Caco-2 (cell line): ENCODE measurements around the gene TSC22D1. TPM values are rescaled to one million over a fixed set of nuclear protein-coding genes. Genes with fewer than 3 reads are reported as not detected.

Experiments used
- BruUV-seq: library from RNA; stranded (reverse); fragments of 400-500 nt; replicated peaks from 2 replicates; lab custom pipeline; 2021; lab: Mats Ljungman, UMichigan
- CTCF ChIA-PET: fragments of 300-600 bp; sonication (Branson Sonifier 250); formaldehyde crosslinking; loops from one replicate; lab custom pipeline; 2022; ENCODE audit warnings: antibody characterized with exemption; lab: Charles Lee
- POLR2A ChIA-PET: fragments of 300-600 bp; sonication (Branson Sonifier 250); formaldehyde crosslinking; loops from one replicate; lab custom pipeline; 2022; ENCODE audit warnings: antibody characterized with exemption; lab: Charles Lee
- DNase-seq, 2 experiments: peaks; one replicate each; pipeline versions ENCODE4 v3.0.0 to v3.0.0-alpha.2; 2020 to 2022
- H3K27me3 ChIP-seq: replicated peaks from 2 replicates; pipeline ENCODE4 v1.6.0; 2011; ENCODE audit warnings: low read length; ENCODE audit not compliant: control insufficient read depth, insufficient read depth
- H3K36me3 ChIP-seq: 2 replicates; pipeline ENCODE4 v1.5.1; 2011; ENCODE audit warnings: low read length; ENCODE audit not compliant: control insufficient read depth, insufficient read depth
- H3K4me1 ChIP-seq: fragments of 250-450 bp; sonication (Bioruptor Pico); 2 replicates; pipeline ENCODE4 v1.5.1; 2020; ENCODE audit warnings: mild to moderate bottlenecking
- H3K4me3 ChIP-seq: 2 replicates; pipeline ENCODE4 v1.5.1; 2011; ENCODE audit warnings: low read depth, mild to moderate bottlenecking, control low read depth, low read length
- H3K9me3 ChIP-seq: fragments of 250-450 bp; sonication (Bioruptor Pico); 2 replicates; pipeline ENCODE4 v1.5.1; 2020; ENCODE audit warnings: mild to moderate bottlenecking, moderate library complexity
- H3K27ac Mint-ChIP-seq: one replicate; pipeline ENCODE4 v1.8.0; 2022; ENCODE audit warnings: mixed read lengths; ENCODE audit not compliant: unreplicated experiment
- H3K27me3 Mint-ChIP-seq: one replicate; pipeline ENCODE4 v1.8.0; 2022; ENCODE audit warnings: mixed read lengths; ENCODE audit not compliant: insufficient read depth, unreplicated experiment
- H3K36me3 Mint-ChIP-seq: one replicate; pipeline ENCODE4 v1.8.0; 2022; ENCODE audit warnings: mild to moderate bottlenecking, mixed read lengths; ENCODE audit not compliant: insufficient read depth, unreplicated experiment
- H3K4me1 Mint-ChIP-seq: one replicate; pipeline ENCODE4 v1.8.0; 2022; ENCODE audit warnings: low read depth, mixed read lengths; ENCODE audit not compliant: unreplicated experiment
- H3K4me3 Mint-ChIP-seq: one replicate; pipeline ENCODE4 v1.8.0; 2022; ENCODE audit warnings: mild to moderate bottlenecking, moderate library complexity, mixed read lengths; ENCODE audit not compliant: unreplicated experiment
- H3K9me3 Mint-ChIP-seq: one replicate; pipeline ENCODE4 v1.8.0; 2022; ENCODE audit warnings: mixed read lengths; ENCODE audit not compliant: unreplicated experiment
- intact Hi-C: fragments of 100-400 bp; cut with micrococcal nuclease; formaldehyde crosslinking; loops from one replicate; pipeline ENCODE4 v1.10.0; 2022; ENCODE audit not compliant: unreplicated experiment
- total RNA-seq: library from RNA; stranded (reverse); gene quantifications from 2 replicates; pipeline ENCODE4 v1.2.3, GENCODE V29; 2022
- TF ChIP-seq, protein P1 (sequence below), 2 experiments: fragments of 200-600 bp in 1 of 2; IDR thresholded peaks; 1 replicate in 1 of 2; 2 replicates in 1 of 2; pipeline versions ENCODE4 v1.5.1 to v1.8.0; 2011 to 2022; ENCODE audit warnings: antibody characterized with exemption in 1 of 2, control low read depth in 1 of 2, inconsistent platforms in 1 of 2, low read depth in 1 of 2, low read length in 1 of 2, mild to moderate bottlenecking in 1 of 2, moderate library complexity in 1 of 2; ENCODE audit not compliant: insufficient read depth in 1 of 2, severe bottlenecking in 1 of 2, unreplicated experiment in 1 of 2

The TSC22D1 gene
- total RNA-seq, 1 experiment from 2014 or later = 159 TPM

DNA sequence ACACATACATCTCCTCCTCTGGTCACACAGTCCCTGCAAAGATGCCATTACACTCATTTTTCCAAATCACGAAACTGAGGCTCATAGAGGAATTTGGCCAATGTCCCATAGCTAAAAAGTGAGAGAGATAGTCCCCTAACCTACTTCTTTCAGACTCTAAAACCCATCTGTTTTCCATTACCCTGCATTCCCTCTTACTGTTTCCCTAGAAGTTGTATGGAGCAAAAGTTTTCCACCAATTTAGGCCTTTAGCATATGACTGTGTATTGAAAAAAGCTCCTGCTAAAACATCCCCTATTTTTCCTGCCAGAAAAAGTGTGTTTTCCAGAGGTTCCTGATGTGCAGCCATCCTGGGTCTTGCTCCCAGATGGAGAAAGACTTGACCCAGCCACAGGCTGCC lies 186.3 kb downstream of the TSC22D1 start:
- peaks cover 44% of the 10 kb centered on the region for H3K4me1 Mint-ChIP-seq
- Histone ChIP-seq H3K4me1 (peaks cover 55% of the 10 kb centered on the region), H3K4me3 (no peak overlapping the region), H3K9me3 (no peaks in the 10 kb centered on the region), H3K36me3 (no peaks in the 10 kb centered on the region), H3K27me3 (no peaks in the 10 kb centered on the region)
- no peak overlapping the region for H3K27ac Mint-ChIP-seq
- no peaks in the 10 kb centered on the region for H3K9me3 Mint-ChIP-seq
- BruUV-seq = no TSS peak
- DNase-seq = no peak
- intact Hi-C loops = loop anchor here (5.0 kb wide), 1 partner anchor 248 kb away; no protein-coding TSS in a partner anchor
- no peaks in the 10 kb centered on the region for H3K27me3 Mint-ChIP-seq
- H3K4me3 Mint-ChIP-seq = no peak overlapping the region
- ChIA-PET CTCF (interaction anchor here (1.1 kb wide), 1 partner anchor 45 kb away, joined by 3 read pairs; no protein-coding TSS in a partner anchor), POLR2A (no interaction called here)
- TF ChIP-seq, protein P1, sequence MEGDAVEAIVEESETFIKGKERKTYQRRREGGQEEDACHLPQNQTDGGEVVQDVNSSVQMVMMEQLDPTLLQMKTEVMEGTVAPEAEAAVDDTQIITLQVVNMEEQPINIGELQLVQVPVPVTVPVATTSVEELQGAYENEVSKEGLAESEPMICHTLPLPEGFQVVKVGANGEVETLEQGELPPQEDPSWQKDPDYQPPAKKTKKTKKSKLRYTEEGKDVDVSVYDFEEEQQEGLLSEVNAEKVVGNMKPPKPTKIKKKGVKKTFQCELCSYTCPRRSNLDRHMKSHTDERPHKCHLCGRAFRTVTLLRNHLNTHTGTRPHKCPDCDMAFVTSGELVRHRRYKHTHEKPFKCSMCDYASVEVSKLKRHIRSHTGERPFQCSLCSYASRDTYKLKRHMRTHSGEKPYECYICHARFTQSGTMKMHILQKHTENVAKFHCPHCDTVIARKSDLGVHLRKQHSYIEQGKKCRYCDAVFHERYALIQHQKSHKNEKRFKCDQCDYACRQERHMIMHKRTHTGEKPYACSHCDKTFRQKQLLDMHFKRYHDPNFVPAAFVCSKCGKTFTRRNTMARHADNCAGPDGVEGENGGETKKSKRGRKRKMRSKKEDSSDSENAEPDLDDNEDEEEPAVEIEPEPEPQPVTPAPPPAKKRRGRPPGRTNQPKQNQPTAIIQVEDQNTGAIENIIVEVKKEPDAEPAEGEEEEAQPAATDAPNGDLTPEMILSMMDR (IDR thresholded peaks at IDR 0.05; ENCODE audit: insufficient read depth in 1 of 2, low read depth in 1 of 2, low read length in 1 of 2, severe bottlenecking in 1 of 2, unreplicated experiment in 1 of 2) = no peak
- H3K36me3 Mint-ChIP-seq = no peaks in the 10 kb centered on the region

DNA sequence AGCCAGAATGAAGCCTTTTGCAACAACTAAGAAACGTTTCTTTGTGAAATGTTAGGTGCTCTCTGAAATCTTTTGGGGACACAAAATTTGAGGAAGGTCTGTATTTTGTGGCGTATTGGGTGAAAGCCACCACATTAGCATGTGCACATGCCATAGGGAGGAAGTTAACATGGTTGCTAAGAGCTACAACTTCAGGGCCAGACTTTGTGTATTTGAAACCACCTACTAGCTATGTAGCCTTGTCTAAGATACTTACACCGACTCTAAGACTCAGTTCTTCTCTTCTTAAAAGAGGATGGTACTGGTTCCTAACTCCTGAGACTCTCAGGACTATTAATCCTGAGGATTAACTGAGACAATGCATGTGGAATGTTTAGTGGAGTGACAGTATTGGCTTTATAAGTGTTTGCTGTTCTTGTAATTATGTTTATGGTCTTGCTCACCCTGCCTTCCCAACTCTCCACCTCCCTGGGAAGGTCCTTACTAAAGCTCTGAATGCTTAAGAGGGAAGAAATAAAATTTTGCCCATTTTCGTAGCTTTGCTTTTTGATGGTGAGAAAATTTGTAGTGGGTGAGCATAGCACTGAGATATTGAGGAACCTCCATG lies 187.0 kb downstream of the TSC22D1 start:
- Histone ChIP-seq H3K4me3 (no peak overlapping the region), H3K9me3 (no peaks in the 10 kb centered on the region), H3K36me3 (no peaks in the 10 kb centered on the region), H3K4me1 (peaks cover 56% of the 10 kb centered on the region), H3K27me3 (no peaks in the 10 kb centered on the region)
- BruUV-seq = no TSS peak
- TF ChIP-seq, protein P1 (IDR thresholded peaks at IDR 0.05; ENCODE audit: insufficient read depth in 1 of 2, low read depth in 1 of 2, low read length in 1 of 2, severe bottlenecking in 1 of 2, unreplicated experiment in 1 of 2) = no peak
- POLR2A ChIA-PET = interaction anchor here (0.6 kb wide), 1 partner anchor 9 kb away, joined by 3 read pairs; no protein-coding TSS in a partner anchor
- H3K4me3 Mint-ChIP-seq = no peak overlapping the region
- intact Hi-C loops = loop anchor here (5.0 kb wide), 1 partner anchor 247 kb away; no protein-coding TSS in a partner anchor
- DNase-seq = no peak
- peaks cover 5% of the 10 kb centered on the region for H3K36me3 Mint-ChIP-seq
- peak overlapping the region; percentile 76 for H3K27ac Mint-ChIP-seq
- H3K4me1 Mint-ChIP-seq = peaks cover 48% of the 10 kb centered on the region
- H3K27me3 Mint-ChIP-seq = no peaks in the 10 kb centered on the region
- CTCF ChIA-PET = interaction anchor here (1.1 kb wide), 1 partner anchor 46 kb away, joined by 3 read pairs; no protein-coding TSS in a partner anchor
- no peaks in the 10 kb centered on the region for H3K9me3 Mint-ChIP-seq

DNA sequence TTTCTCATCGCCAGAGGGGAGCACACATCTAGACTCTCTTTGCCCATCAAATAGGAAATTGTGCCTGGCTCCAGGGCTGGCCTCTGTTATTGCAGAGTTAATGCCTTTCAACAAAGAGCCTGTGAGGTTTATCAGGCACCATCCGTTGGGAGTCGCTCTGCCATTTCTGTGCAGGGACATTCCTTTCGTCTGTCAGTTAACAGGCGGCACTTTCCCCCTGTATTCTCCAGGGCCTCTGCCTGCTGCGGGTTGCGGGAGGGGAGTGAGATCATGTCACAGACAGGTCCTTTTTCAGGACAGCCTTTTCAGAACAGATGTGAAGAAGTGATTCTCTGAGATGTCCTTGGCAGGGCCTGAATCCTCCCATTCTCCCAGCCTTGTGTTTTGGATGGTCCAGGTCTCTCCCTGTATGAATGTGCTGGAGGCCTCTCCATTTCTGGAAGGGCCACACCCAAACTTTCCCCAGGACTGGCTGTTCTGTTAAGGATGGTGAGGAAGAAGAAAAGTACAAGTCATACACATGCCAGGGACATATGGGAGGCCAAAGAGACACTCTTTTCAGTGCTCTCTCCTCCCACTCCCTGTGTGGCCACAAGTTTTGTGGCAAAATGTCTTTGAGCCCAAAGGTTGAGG lies 187.6 kb downstream of the TSC22D1 start:
- H3K9me3 Mint-ChIP-seq = no peaks in the 10 kb centered on the region

More for the DNA sequence above, 187.6 kb downstream of the TSC22D1 start:
- TF ChIP-seq, protein P1 (IDR thresholded peaks at IDR 0.05; ENCODE audit: insufficient read depth in 1 of 2, low read depth in 1 of 2, low read length in 1 of 2, severe bottlenecking in 1 of 2, unreplicated experiment in 1 of 2) = no peak
- no TSS peak for BruUV-seq
- Histone ChIP-seq H3K9me3 (no peaks in the 10 kb centered on the region), H3K4me3 (no peak overlapping the region), H3K4me1 (peaks cover 56% of the 10 kb centered on the region), H3K27me3 (no peaks in the 10 kb centered on the region), H3K36me3 (no peaks in the 10 kb centered on the region)
- H3K36me3 Mint-ChIP-seq = peaks cover 6% of the 10 kb centered on the region
- H3K27me3 Mint-ChIP-seq = no peaks in the 10 kb centered on the region
- ChIA-PET CTCF (no interaction called here), POLR2A (no interaction called here)
- intact Hi-C loops = loop anchor here (5.0 kb wide), 1 partner anchor 246 kb away; no protein-coding TSS in a partner anchor
- H3K4me1 Mint-ChIP-seq = peaks cover 51% of the 10 kb centered on the region
- no peak overlapping the region for H3K4me3 Mint-ChIP-seq
- peak overlapping the region; percentile 76 for H3K27ac Mint-ChIP-seq
- DNase-seq = peak; percentile 51 to 68
